Measurements from ENCODE around the gene RNF34.

RNF34 gene

GRCh38 chr12:121467638-121468498 is 68.0 kb downstream of the RNF34 start:
- no peak for DNase-seq

GRCh38 chr12:121468499-121468801 is 68.5 kb downstream of the RNF34 start:
- DNase-seq = no peak

- no peak for DNase-seq
Observed at GRCh38 chr12:121470751-121471150, 70.8 kb downstream of the RNF34 start.

GRCh38 chr12:121472150-121472905 is 72.4 kb downstream of the RNF34 start:
- no peak for DNase-seq
